AG09309 (cell line): ENCODE data around the gene NKRF.

Source experiments
- DNase-seq: peaks from one replicate; pipeline ENCODE4 v3.0.0-alpha.2; 2010; ENCODE audit warnings: low read depth
- H3K4me3 ChIP-seq: 2 replicates; pipeline ENCODE4 v1.5.1; 2011; ENCODE audit warnings: mild to moderate bottlenecking, low read depth, low read length, moderate library complexity; ENCODE audit not compliant: control insufficient read depth
- CTCF ChIP-seq: IDR thresholded peaks from 2 replicates; pipeline ENCODE4 v1.5.1; 2011; ENCODE audit warnings: mild to moderate bottlenecking, low read depth, low read length, inconsistent platforms; ENCODE audit not compliant: insufficient read depth, control insufficient read depth; ENCODE audit errors: missing control alignments

The NKRF gene

GRCh38 chrX:119589810-119590209 lies 16.4 kb downstream of the NKRF start:
- no peak for TF ChIP-seq CTCF
- H3K4me3 ChIP-seq: no peak overlapping the region
- DNase-seq: no peak

GRCh38 chrX:119583431-119584059 lies 22.7 kb downstream of the NKRF start:
- no peak overlapping the region for H3K4me3 ChIP-seq
- DNase-seq: no peak
- no peak for TF ChIP-seq CTCF

- no peak for DNase-seq
- no peak overlapping the region for H3K4me3 ChIP-seq
- TF ChIP-seq CTCF: no peak
Measured at GRCh38 chrX:119579414-119579813, 26.8 kb downstream of the NKRF start.

- peak within 1 kb of the TSS; percentile 69 for H3K4me3 ChIP-seq
- peak; percentile 67 for DNase-seq
- peak; percentile 31 for TF ChIP-seq CTCF
Measured at GRCh38 chrX:119574394-119575266, 31.6 kb downstream of the NKRF start, which contains the start of gene UBE2A. UBE2A (plus strand) TSS chrX:119574563; CDS start chrX:119574712, 149 bp downstream.

- no peak for TF ChIP-seq CTCF
- DNase-seq: no peak
Measured at GRCh38 chrX:119573840-119574393, 32.3 kb downstream of the NKRF start.

GRCh38 chrX:119573222-119573621 lies 33.0 kb downstream of the NKRF start:
- peak overlapping the region; percentile 69 for H3K4me3 ChIP-seq
- TF ChIP-seq CTCF: no peak
- DNase-seq: no peak

More at GRCh38 chrX:119573840-119574393, 32.3 kb downstream of the NKRF start:
- peak overlapping the region; percentile 69 for H3K4me3 ChIP-seq
